ENCODE results near the gene TEX11.
"Not testable (repeated sequence)": the region's sequence is repeated elsewhere in the genome, so short reads cannot be mapped to it uniquely, and the experiment has no call there.

TEX11 gene

GRCh38 chrX:70605352-70605751 is 303.2 kb downstream of the TEX11 start:
- DNase-seq = no peak

- DNase-seq = no peak
Measured at GRCh38 chrX:70592091-70592490, 316.4 kb downstream of the TEX11 start.

- not testable (repeated sequence) for DNase-seq
Measured at GRCh38 chrX:70587158-70587557, 321.4 kb downstream of the TEX11 start.

GRCh38 chrX:70577442-70577841 is 331.1 kb downstream of the TEX11 start:
- DNase-seq = no peak

- DNase-seq = not testable (repeated sequence)
Measured at GRCh38 chrX:70569922-70570576, 338.5 kb downstream of the TEX11 start.

GRCh38 chrX:70554948-70555347 is 353.6 kb downstream of the TEX11 start:
- DNase-seq = no peak

- DNase-seq = no peak
Measured at GRCh38 chrX:70554523-70554922, 354.0 kb downstream of the TEX11 start.

- DNase-seq = no peak
Measured at GRCh38 chrX:70554081-70554480, 354.4 kb downstream of the TEX11 start.

- DNase-seq = no peak
Measured at GRCh38 chrX:70553516-70553915, 355.0 kb downstream of the TEX11 start.

GRCh38 chrX:70552130-70552704 is 356.3 kb downstream of the TEX11 start:
- no peak for DNase-seq

GRCh38 chrX:70549429-70549828 is 359.1 kb downstream of the TEX11 start:
- no peak for DNase-seq

GRCh38 chrX:70535198-70535597 is 373.3 kb downstream of the TEX11 start:
- no peak for DNase-seq

GRCh38 chrX:70527610-70528345 is 380.7 kb downstream of the TEX11 start:
- no peak for DNase-seq

GRCh38 chrX:70527053-70527452 is 381.5 kb downstream of the TEX11 start:
- DNase-seq = no peak

GRCh38 chrX:70525733-70526132 is 382.8 kb downstream of the TEX11 start:
- DNase-seq = no peak

GRCh38 chrX:70515692-70516091 is 392.8 kb downstream of the TEX11 start:
- DNase-seq = not testable (repeated sequence)

GRCh38 chrX:70515270-70515669 is 393.2 kb downstream of the TEX11 start:
- not testable (repeated sequence) for DNase-seq

- no peak for DNase-seq
Measured at GRCh38 chrX:70509078-70509477, 399.4 kb downstream of the TEX11 start.

- DNase-seq = no peak
Measured at GRCh38 chrX:70508296-70508911, 400.1 kb downstream of the TEX11 start.

GRCh38 chrX:70505451-70505841 is 403.1 kb downstream of the TEX11 start:
- no peak for DNase-seq

- no peak for DNase-seq
Measured at GRCh38 chrX:70504772-70505450, 403.6 kb downstream of the TEX11 start.

GRCh38 chrX:70500826-70501225 is 407.7 kb downstream of the TEX11 start:
- no peak for DNase-seq

All from amygdala (tissue), 56 donors.